Skeletal muscle tissue (tissue), 4 donors: Measurements from ENCODE around the gene CAVIN2. TPM values are rescaled to one million over a fixed set of nuclear protein-coding genes. Genes with fewer than 3 reads are reported as not detected.

ENCODE experiments used
- H3K27ac ChIP-seq: one replicate; pipeline ENCODE4 v1.7.0; 2013; ENCODE audit warnings: mild to moderate bottlenecking, low read depth, low read length, inconsistent platforms
- H3K27me3 ChIP-seq, 3 donors: one replicate each; pipeline ENCODE4 v1.7.0; 2013; ENCODE audit warnings: low read length in 3 of 3; ENCODE audit not compliant: control insufficient read depth in 3 of 3, insufficient read depth in 3 of 3
- H3K36me3 ChIP-seq, 3 donors: one replicate each; pipeline ENCODE4 v1.7.0; 2013; ENCODE audit warnings: low read length in 3 of 3; ENCODE audit not compliant: control insufficient read depth in 3 of 3, insufficient read depth in 3 of 3
- H3K4me1 ChIP-seq, 3 donors: one replicate each; pipeline ENCODE4 v1.7.0; 2013; ENCODE audit warnings: low read length in 3 of 3, mild to moderate bottlenecking in 3 of 3; ENCODE audit not compliant: control insufficient read depth in 3 of 3, insufficient read depth in 3 of 3
- H3K4me3 ChIP-seq, 3 donors: one replicate each; pipeline ENCODE4 v1.7.0; 2013; ENCODE audit warnings: low read length in 3 of 3
- H3K9ac ChIP-seq, 3 donors: one replicate each; pipeline ENCODE4 v1.7.0; 2013; ENCODE audit warnings: low read length in 3 of 3, mild to moderate bottlenecking in 3 of 3, moderate library complexity in 2 of 3, low read depth in 1 of 3
- H3K9me3 ChIP-seq, 3 donors: one replicate each; pipeline ENCODE4 v1.7.0; 2013; ENCODE audit warnings: low read length in 3 of 3; ENCODE audit not compliant: control insufficient read depth in 3 of 3
- total RNA-seq: library from RNA; depleted of rRNA; stranded (reverse); fragments of >200 nt; gene quantifications from one replicate; pipeline ENCODE4 v1.2.3, GENCODE V29; 2014
- donor health status: Osteomylitis.

CAVIN2 gene
- total RNA-seq, 1 donor from 2014 or later = 19.3 TPM

DNA sequence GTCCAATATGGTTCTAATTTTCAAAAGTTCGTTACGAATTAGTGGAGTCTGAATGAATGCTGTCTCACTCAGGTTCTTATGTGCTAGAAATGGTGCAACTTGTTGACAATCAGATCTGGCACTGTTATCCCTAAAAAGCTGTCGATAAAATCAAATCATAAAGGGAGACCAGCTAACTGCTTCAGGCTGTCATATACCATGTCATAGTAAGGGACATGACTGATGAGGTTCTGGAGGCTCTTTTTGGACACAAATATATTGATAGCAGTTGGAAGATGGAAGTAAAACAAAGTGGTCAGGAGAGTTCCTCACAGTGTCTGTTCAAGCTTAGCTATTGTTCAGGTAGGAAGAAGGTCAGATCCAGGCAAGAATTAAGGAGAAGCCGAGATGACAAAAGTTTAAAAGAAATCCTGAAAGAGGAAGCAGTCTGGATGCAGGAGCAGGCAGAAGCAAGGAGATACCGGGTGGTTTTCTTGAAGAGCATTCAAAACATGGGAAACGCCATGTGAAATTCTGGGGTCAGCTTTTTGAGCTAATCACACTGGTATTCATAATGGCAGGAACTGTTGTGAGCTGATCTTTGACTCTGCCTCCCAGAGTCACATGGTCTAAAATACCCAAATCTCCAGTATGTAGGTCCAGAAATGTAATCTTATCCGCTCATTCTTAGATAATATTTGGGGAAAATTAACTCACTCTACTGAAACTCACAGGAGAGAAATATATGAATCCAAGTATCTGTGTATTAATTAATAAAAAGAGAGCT lies 9.4 kb upstream of the CAVIN2 start:
- H3K36me3 ChIP-seq = no peaks in the 10 kb centered on the region
- H3K4me1 ChIP-seq = peaks cover 0 to 6% (median 0%) of the 10 kb centered on the region in 3 donors
- no peak overlapping the region for H3K27ac ChIP-seq
- H3K4me3 ChIP-seq = no peak overlapping the region
- H3K27me3 ChIP-seq = no peaks in the 10 kb centered on the region
- no peaks in the 10 kb centered on the region for H3K9me3 ChIP-seq
- no peak overlapping the region for H3K9ac ChIP-seq

- no peaks in the 10 kb centered on the region for H3K9me3 ChIP-seq
- no peaks in the 10 kb centered on the region for H3K36me3 ChIP-seq
- H3K27ac ChIP-seq = no peak overlapping the region
- H3K4me1 ChIP-seq = peaks cover 0 to 6% (median 0%) of the 10 kb centered on the region in 3 donors
- H3K4me3 ChIP-seq = no peak overlapping the region
- H3K27me3 ChIP-seq = no peaks in the 10 kb centered on the region
- no peak overlapping the region for H3K9ac ChIP-seq
Measured at GRCh38 chr2:191855382-191855781, 8.5 kb upstream of the CAVIN2 start.

- Histone ChIP-seq H3K27me3 (no peaks in the 10 kb centered on the region), H3K4me1 (peaks cover 0 to 6% (median 0%) of the 10 kb centered on the region in 3 donors), H3K27ac (no peak overlapping the region), H3K9ac (no peak overlapping the region), H3K36me3 (no peaks in the 10 kb centered on the region), H3K9me3 (no peaks in the 10 kb centered on the region), H3K4me3 (no peak overlapping the region)
Measured at GRCh38 chr2:191854382-191855372, 7.8 kb upstream of the CAVIN2 start.

- Histone ChIP-seq H3K27me3 (no peaks in the 10 kb centered on the region), H3K27ac (no peak overlapping the region), H3K9me3 (no peaks in the 10 kb centered on the region), H3K36me3 (no peaks in the 10 kb centered on the region), H3K4me1 (peaks cover 0 to 6% (median 0%) of the 10 kb centered on the region in 3 donors), H3K9ac (no peak overlapping the region), H3K4me3 (no peak overlapping the region)
Measured at GRCh38 chr2:191853843-191854242, 7.0 kb upstream of the CAVIN2 start.

DNA sequence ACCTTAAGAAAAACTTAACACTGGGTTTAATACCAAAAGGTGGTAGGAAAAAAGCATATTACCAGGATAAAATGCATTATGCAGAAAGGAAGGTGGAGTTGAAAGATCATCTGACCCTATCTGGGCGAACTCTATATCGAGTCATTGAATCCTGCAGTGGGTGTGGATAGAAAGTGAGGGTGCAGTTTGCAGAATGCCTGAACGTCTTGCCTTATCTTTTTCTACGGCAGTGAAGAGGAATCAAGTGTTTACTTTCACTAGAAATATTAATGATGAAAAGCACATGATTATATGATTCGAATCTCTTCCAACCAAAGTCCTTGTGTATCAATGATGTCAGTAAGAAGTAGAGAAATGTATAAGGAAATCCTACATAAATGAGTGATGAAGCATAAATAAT lies 4.3 kb upstream of the CAVIN2 start:
- Histone ChIP-seq H3K4me3 (no peak overlapping the region), H3K36me3 (no peaks in the 10 kb centered on the region), H3K9ac (no peak overlapping the region), H3K4me1 (peaks cover 4 to 25% (median 10%) of the 10 kb centered on the region in 3 donors), H3K9me3 (no peaks in the 10 kb centered on the region), H3K27me3 (peaks cover 0 to 3% (median 0%) of the 10 kb centered on the region in 3 donors), H3K27ac (no peak overlapping the region)

- peaks cover 0 to 3% (median 0%) of the 10 kb centered on the region in 3 donors for H3K27me3 ChIP-seq
- no peak overlapping the region for H3K4me3 ChIP-seq
- H3K9ac ChIP-seq = no peak overlapping the region
- H3K36me3 ChIP-seq = no peaks in the 10 kb centered on the region
- peaks cover 4 to 25% (median 12%) of the 10 kb centered on the region in 3 donors for H3K4me1 ChIP-seq
- no peak overlapping the region for H3K27ac ChIP-seq
- H3K9me3 ChIP-seq = no peaks in the 10 kb centered on the region
Measured at GRCh38 chr2:191848771-191849767, 2.2 kb upstream of the CAVIN2 start.

DNA sequence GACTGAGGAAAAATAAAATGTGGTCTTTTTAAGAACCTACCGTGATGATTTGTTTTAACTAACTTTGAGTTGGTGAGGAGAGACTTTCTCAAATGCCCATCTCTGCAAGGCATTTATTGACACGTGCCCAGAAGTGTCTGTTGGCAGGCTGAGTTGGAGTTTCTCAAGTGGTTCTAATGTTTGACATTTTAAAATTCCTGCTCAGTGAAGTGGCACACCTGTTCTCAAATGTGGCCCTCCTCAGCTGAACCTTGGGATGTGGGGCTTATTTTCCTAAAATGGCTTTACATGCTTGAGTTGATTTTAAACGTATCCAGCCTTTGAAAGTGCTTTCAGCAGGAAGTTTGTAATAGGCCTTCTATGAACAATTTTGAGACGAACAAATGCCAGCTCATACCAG lies 876 bp upstream of the CAVIN2 start:
- H3K4me3 ChIP-seq = peak overlapping the region in 1 of 3 donors; percentile 81
- no peaks in the 10 kb centered on the region for H3K36me3 ChIP-seq
- H3K4me1 ChIP-seq = peaks cover 4 to 22% (median 12%) of the 10 kb centered on the region in 3 donors
- no peak overlapping the region for H3K9ac ChIP-seq
- H3K27ac ChIP-seq = peak overlapping the region; percentile 66
- peaks cover 0 to 3% (median 0%) of the 10 kb centered on the region in 3 donors for H3K27me3 ChIP-seq
- no peaks in the 10 kb centered on the region for H3K9me3 ChIP-seq

- H3K4me3 ChIP-seq = peak overlapping the region; percentile 71 to 81 (median 75)
- no peaks in the 10 kb centered on the region for H3K36me3 ChIP-seq
- H3K9me3 ChIP-seq = no peaks in the 10 kb centered on the region
- peak overlapping the region; percentile 54 to 81 (median 73) for H3K9ac ChIP-seq
- peaks cover 0 to 3% (median 0%) of the 10 kb centered on the region in 3 donors for H3K27me3 ChIP-seq
- peaks cover 4 to 22% (median 12%) of the 10 kb centered on the region in 3 donors for H3K4me1 ChIP-seq
- H3K27ac ChIP-seq = peak overlapping the region; percentile 66
Measured at GRCh38 chr2:191845876-191846514, 893 bp downstream of the CAVIN2 start.
